ENCODE results near the gene LARP4.
"Not testable (repeated sequence)": the region's sequence is repeated elsewhere in the genome, so short reads cannot be mapped to it uniquely, and the experiment has no call there.

The LARP4 gene

DNA sequence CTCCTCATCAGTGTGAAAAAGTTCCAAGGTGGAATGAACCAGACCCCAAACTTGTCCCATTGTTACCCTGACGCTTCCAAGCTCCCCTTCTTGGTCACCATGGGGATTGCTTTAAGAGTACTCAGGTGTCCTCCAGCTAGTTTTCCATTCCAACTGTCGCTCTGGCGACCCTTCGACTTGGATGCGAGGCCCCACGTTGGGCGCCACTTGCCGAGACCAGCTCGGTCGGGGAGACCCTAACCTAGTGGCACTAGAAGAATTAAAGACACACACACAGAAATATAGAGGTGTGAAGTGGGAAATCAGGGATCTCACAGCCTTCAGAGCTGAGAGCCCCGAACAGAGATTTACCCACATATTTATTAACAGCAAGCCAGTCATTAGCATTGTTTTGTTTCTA lies 97.4 kb downstream of the LARP4 start:
- DNase-seq: not testable (repeated sequence)

- peak; percentile 96 for DNase-seq
Observed at GRCh38 chr12:50504798-50505674, 104.4 kb downstream of the LARP4 start, which contains the start of gene DIP2B. DIP2B (plus strand) TSS chr12:50504985; CDS start chr12:50505141, 156 bp downstream.

DNA sequence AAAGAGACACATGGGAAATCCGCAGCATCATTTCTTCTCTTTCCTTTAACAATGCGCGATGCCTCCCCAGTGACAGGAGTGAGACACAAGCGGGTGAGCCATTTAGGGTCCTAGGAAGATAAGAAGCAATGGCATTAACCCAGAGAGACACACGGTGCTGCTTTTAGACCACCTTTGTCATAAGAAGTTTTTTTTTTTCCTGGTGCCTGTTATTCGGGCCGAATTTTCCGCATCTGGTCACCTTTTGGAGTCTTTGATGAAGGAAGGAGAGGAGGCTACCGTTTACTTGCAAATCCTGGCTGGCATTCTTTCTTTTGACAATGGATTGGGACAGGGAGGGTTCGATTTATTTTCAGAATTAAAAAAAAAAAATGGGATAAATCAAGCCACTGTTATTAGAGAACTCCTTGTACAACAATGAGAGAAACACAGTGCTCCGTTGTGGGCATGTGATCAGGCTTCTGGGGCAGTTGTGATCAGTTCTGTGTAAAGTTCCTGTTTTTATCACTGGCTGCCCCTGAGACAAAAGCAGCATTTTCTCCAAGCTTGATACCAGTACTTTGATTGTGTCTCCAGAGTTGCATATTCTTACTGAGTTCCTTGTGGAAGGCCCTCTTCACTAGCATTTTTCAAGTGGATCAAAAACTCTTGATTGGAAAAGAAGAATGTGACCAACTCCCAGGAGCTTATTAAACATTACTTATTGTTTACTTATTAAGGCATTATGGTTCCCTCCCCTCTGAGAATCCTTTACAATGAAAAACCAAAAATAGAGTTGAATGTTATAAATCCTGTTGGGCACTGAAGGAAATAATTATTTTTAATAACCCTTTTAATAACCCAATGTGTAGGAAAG lies 105.2 kb downstream of the LARP4 start:
- no peak for DNase-seq

- DNase-seq: no peak
Observed at GRCh38 chr12:50506753-50507473, 106.2 kb downstream of the LARP4 start.

DNA sequence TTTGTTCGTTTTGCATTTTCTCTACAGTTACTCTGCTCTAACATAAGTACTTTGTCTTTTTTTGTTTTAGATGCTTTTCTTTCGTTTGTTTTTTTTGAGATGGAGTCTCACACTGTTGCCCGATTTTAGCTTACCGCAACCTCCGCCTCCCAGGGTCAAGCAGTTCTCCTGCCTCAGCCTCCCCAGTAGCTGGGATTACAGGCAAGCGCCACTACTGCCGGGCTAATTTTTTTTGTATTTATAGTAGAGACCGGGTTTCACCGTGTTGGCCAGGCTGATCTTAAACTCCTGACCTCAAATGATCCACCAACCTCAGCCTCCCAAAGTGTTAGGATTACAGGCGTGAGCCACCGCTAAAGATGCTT lies 106.8 kb downstream of the LARP4 start:
- no peak for DNase-seq

GRCh38 chr12:50507930-50508329 lies 107.2 kb downstream of the LARP4 start:
- DNase-seq: no peak

- DNase-seq: no peak
Observed at GRCh38 chr12:50508414-50508813, 107.7 kb downstream of the LARP4 start.

- DNase-seq: no peak
Observed at GRCh38 chr12:50508970-50509663, 108.4 kb downstream of the LARP4 start.

DNA sequence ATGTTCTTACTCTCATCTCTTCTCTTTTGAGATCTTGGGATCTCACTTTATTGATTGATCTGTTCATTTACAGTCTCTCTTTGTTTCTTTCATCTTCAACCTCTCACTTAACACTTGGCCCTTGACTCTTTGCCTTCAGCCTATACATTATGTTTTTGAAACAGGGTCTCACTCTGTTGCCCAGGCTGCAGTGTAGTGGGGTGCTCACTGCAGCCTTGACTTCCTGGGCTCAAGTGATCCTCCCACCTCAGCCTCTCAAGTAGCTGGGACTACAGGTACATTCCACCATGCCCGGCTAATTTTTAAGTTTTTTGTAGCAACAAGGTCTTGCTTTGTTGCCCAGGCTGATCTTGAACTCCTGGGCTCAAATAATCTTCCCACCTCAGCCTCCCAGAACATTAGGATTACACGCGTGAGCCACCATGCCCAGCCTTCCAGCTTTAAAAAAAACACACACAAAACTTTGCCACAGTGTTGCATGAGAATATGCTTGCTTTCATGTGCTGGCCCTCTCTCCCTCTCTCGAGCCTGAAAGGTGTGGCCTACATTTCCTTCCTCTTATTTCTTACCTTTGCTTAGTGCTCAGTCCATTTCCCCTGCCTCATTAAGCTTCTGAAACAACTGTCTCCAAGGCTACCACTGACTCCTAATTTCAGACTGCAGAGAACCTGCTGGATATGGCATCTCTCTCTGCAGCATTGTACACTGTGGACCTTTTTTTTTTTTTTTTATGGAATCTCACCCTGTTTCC lies 114.0 kb downstream of the LARP4 start:
- no peak for DNase-seq

- DNase-seq: no peak
Observed at GRCh38 chr12:50515587-50515986, 114.9 kb downstream of the LARP4 start.

GRCh38 chr12:50517421-50518048 lies 116.8 kb downstream of the LARP4 start:
- no peak for DNase-seq

DNA sequence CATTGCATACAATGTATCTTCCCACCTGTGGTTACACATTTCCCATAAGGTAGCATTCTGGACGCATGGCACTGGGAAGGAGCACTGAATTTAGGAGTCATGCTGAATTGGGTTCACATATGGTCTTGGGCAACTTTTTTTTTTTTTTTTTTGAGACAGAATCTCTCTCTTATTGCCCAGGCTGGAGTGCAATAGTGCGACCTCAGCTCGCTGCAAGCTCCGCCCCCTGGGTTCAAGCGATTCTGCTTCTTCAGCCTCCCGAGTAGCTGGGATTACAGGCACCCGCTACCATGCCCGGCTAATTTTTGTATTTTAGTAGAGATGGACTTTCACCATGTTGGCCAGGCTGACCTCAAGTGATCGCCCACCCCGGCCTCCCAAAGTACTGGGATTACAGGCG lies 117.4 kb downstream of the LARP4 start:
- no peak for DNase-seq

GRCh38 chr12:50519353-50519752 lies 118.7 kb downstream of the LARP4 start:
- no peak for DNase-seq

DNA sequence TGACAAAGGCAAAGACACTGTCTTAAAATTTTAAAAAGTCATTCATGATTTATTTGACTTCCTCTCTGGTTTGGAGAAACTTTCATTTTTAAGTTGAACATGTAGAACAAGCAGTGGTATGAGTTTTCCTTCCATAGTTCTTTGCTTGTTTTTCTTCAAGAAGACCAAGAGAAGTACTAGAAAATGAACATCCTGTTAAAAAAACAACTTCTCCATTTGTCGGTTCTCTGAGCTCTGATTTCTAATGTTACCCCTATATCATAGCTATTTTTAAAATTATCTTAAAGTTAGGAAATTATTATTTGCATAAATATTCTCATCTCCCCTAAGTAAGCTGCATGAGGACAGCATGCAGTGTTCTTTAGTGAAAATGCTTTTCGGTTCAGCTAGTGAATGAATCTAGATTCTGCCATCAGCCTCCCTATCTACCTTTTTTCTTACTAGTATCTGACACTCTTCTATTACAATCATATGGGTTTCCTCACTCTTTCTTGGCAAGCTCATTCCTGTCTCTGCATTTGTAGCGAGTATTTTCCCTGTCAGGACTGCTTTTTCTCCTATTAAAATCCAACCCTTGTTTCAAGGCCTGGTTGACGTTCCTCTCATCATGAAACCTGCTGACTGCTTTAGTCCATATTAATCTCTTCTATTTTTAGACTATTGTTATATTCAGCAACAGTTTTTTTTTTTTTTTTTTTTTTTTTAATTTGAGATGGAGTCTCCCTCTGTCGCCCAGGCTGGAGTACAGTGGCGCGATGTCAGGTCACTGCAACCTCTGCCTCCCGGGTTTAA lies 119.9 kb downstream of the LARP4 start:
- no peak for DNase-seq

DNA sequence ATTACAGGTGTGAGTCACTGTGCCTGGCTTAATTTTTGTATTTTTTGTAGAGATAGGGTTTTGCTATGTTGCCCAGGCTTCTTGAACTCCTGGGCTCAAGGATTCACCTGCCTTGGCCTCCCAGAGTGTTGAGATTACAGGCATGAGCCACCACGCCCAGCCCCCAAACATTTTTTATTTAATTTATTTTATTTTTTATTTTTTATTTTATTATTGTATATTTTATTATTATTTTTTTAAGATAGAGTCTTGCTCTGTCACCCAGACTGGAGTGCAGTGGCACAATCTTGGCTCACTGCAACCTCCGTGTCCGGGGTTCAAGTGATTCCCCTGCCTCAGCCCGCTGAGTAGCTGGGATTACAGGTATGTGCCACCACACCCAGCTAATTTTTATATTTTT lies 121.1 kb downstream of the LARP4 start:
- DNase-seq: not testable (repeated sequence)

- DNase-seq: no peak
Observed at GRCh38 chr12:50523772-50524171, 123.1 kb downstream of the LARP4 start.

GRCh38 chr12:50524621-50525020 lies 123.9 kb downstream of the LARP4 start:
- DNase-seq: no peak

GRCh38 chr12:50525422-50525821 lies 124.7 kb downstream of the LARP4 start:
- no peak for DNase-seq

DNA sequence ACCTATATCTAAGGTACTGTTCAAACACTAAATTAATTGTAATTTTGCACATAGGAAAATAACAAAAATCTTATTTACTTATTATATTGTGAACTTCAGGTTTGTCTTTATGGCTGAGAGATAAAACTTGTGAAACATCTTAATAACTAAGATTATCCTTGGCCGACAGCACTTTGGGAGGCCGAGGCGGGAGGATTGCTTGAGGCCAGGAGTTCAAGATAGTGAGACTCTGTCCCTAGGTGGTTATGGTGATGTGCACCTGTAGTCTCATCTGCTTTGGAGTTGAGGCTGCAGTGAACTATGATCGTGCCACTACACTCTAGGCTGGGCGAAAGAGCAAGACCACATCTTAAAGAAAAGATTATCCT lies 126.7 kb downstream of the LARP4 start:
- no peak for DNase-seq

- no peak for DNase-seq
Observed at GRCh38 chr12:50528800-50529199, 128.1 kb downstream of the LARP4 start.

DNA sequence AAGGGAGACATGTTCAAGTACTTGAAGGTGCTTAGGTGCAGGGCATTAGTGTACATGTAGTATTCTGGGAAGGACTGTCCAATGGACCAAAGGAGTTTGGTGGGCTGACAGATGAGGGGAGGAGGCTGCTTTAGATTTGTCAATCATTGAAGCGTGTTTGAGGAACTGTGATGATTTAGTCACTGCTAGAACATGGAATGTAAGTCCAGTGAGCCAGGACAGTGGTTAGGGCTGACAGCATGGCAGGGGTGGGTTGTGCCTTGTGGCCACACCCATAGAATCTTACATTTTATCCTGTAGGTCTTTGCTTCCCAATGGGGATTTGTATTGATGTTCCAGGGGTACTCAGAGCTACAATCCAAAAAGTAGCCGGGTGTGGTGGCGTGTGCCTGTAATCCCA lies 128.7 kb downstream of the LARP4 start:
- DNase-seq: no peak
